8988T (cell line): Measurements from ENCODE around the gene SMCO4.
A peak's percentile ranks its signal among the peaks of the same experiment; 100 is the strongest.
"Not testable (repeated sequence)": the region's sequence is repeated elsewhere in the genome, so short reads cannot be mapped to it uniquely, and the experiment has no call there.

Source experiments
- DNase-seq: peaks from one replicate; pipeline ENCODE4 v3.0.0; 2011

Gene SMCO4

DNA sequence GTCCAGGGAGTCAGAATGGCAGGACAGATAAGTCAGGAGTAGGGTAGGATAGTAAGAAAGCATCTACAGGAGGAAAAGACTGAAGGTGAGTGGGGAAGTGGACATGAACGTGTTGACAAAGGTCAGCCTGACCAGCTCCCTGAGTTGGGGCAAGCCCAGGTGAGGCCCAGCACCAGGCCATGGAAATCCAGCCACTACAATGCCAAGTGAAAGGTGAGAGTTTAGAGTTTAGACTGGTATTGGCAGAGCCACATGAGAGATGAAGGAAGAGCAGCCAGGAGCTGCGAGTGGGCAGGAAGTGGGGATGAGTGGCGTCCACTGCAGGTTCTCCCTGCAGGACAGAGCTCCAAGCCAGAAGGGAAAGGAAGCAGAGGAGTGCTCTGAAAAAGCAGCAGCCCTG lies 16.5 kb upstream of the SMCO4 start:
- DNase-seq = no peak

GRCh38 chr11:93552874-93553273 lies 9.7 kb upstream of the SMCO4 start:
- no peak for DNase-seq

- no peak for DNase-seq
Observed at GRCh38 chr11:93549976-93550375, 6.8 kb upstream of the SMCO4 start.

DNA sequence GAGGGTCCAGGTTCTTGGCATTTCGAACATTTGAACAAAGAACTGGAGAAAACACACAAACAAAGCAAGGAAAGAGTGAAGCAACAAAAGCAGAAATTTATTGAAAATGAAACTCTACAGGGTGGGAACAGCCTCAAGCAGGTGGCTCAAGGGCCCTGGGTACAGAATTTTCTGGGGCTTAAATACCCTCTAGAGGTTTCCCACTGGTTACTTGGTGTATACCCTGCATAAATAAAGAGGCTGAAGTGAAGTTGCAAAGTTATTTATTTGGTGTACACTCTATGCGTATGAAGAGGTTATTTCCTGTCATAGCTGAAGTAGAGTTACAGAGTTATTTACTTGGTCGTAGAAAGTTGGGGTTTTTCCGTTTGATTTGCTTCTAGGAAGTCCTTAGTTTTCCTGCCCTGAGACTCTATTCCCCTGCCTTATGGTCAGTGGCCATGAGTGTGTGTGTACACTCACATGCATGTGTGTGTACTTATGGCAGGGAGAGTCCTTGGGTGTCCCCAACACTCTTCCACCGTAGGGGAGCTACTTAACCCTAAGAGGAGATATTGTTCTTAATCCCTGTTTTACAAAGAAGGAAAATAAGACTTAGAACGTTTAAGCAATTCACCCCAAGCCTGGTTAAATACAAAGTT lies 5.6 kb upstream of the SMCO4 start:
- DNase-seq = no peak

- no peak for DNase-seq
Observed at GRCh38 chr11:93547773-93548172, 4.6 kb upstream of the SMCO4 start.

DNA sequence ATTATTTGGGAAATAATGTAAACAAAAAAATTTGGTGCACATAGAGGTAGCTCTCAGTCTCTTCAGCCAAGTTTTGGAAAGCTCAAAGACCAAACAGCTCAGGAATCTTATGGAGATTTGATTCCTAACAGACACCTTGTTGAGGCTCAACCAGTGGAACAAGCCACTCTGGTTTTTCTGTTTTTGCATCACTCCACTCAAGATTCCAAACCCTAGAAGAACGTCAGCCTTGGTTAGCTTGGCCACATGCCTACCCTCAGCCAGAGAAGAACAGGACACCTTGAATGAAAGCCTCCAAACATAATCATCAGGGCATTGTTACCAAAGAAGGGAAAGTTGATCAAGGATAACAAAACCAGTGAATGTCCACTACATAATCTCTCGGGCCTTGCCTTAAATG lies 3.8 kb upstream of the SMCO4 start:
- no peak for DNase-seq

- no peak for DNase-seq
Observed at GRCh38 chr11:93545566-93545965, 2.4 kb upstream of the SMCO4 start.

- DNase-seq = peak; percentile 58
Observed at GRCh38 chr11:93542811-93543229, 371 bp downstream of the SMCO4 start.

- peak; percentile 78 for DNase-seq
Observed at GRCh38 chr11:93541884-93542810, 1.0 kb downstream of the SMCO4 start.

DNA sequence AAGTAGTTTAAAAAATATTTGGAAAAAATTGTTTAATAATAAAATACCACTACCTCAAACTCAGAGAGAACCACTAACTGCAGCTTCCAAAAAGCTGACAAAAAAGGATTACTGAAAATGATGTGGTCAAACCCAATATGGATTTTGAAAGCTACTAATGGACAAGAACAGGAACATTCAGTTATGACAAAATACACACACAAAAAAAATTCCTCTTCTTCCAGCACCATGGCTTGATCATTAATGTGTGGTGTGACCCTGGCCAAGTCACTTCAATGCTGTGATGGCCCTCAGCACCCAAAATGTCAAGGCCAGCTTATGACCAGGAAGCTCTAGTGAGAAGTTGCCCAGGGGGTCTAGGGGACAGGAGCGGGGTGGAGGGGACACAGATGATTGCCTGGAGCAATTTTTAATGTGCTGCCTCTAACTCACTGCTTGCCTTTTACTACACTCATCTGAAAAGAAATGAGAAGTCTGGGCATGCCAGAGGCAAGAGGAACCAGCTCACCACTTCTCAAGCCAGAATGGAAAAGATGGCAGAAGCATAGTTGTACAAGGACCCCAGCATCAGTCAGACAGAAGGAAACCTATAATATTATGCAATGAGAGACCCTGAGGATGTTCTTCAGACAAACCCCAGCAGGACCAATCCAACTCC lies 2.2 kb downstream of the SMCO4 start:
- DNase-seq = no peak

DNA sequence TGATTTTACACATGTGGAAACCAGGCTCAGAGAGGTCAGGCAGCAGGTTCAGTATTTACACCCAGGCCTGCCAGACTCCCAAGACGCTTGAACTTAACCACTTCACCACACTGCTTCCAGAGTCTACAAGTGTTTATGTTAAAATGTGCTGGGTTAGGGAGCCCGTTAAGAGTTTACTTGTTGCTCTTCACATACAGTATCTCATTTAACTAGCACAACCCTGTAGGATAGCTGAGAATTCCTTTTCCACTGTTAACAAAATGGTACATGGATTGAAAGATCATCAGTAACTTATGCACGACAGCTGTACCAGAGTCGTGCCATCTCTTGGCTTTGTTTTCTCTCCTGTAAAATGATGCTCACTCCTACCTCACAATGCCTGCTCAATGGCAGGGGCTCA lies 2.9 kb downstream of the SMCO4 start:
- DNase-seq = no peak

DNA sequence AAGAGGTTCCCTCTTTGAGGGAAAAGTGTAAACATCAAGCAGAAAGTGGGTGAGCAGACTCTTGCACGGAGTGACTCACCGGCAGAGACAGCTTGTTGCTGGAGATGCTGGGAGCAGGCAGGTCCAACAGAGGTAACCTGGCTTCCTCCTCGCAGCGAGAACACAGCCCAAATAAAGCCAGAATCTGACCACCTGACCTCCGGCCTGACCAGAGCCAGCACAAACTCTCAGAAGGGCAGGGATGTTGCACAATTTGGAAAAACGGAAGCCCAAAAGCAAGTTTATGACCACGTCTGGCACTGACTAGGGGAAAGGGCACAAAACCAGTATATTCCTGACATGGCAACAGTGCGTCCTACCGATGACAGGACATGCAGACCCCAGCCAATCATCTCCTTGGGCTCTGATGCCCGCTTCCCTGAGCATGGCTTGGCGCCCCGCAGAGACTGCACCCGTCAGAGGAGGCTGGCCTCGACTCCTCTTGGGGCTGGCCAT lies 5.4 kb downstream of the SMCO4 start:
- DNase-seq = no peak

DNA sequence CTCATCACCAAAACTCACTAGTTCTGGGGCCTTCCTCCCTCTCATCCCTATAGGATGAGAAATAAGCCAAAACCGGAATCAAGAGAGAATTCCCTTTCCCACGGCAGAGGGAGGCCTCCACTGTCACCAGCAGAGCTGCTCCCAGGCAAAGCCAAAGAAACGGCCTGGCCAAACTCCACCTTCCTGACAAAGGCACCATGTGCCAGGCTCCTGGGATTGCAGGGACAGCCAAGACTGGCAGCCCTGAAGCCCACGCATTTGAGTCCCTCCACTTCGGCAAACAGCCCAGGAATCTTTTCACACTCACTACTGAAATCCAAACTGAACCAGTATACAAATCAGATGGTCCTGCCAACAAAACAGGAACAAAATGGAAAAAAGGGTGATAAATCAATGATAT lies 6.1 kb downstream of the SMCO4 start:
- DNase-seq = no peak

DNA sequence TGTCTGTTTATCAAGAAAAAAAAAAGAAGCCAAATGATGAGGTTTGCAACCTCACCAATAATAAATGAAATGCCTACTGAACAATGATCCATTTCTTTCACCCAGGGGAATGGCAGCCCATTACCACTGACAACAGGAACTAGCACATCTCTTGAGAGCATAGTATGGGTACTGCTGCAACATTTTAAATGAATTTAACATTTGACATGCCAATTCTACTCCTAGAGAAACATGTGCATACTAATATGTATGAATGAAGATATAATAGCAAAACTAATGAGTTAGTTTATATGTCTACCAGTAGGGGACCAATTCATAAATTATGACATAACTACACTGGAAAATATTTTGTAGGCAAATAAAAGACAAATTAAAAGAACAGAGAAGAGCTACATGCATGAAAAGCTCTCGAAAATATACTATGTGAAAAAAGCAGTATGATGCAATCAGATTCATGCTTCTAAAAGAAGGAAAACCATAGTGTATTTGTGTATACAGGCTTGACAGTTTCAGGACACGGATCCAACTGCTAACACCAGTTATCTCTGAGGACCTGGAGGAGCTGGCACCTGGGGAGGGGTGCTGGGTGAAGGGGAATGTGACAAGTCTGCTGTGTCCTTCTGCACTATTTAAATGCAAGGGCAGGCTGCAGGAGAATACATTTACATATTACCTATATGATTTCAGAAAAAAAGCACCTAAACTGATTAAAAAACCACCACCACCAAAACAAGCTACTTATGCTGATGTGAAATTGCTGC lies 6.9 kb downstream of the SMCO4 start:
- no peak for DNase-seq

GRCh38 chr11:93535578-93535977 lies 7.6 kb downstream of the SMCO4 start:
- not testable (repeated sequence) for DNase-seq

GRCh38 chr11:93532806-93533205 lies 10.4 kb downstream of the SMCO4 start:
- no peak for DNase-seq

- DNase-seq = no peak
Observed at GRCh38 chr11:93532281-93532789, 10.9 kb downstream of the SMCO4 start.

GRCh38 chr11:93530468-93530826 lies 12.7 kb downstream of the SMCO4 start:
- DNase-seq = no peak

DNA sequence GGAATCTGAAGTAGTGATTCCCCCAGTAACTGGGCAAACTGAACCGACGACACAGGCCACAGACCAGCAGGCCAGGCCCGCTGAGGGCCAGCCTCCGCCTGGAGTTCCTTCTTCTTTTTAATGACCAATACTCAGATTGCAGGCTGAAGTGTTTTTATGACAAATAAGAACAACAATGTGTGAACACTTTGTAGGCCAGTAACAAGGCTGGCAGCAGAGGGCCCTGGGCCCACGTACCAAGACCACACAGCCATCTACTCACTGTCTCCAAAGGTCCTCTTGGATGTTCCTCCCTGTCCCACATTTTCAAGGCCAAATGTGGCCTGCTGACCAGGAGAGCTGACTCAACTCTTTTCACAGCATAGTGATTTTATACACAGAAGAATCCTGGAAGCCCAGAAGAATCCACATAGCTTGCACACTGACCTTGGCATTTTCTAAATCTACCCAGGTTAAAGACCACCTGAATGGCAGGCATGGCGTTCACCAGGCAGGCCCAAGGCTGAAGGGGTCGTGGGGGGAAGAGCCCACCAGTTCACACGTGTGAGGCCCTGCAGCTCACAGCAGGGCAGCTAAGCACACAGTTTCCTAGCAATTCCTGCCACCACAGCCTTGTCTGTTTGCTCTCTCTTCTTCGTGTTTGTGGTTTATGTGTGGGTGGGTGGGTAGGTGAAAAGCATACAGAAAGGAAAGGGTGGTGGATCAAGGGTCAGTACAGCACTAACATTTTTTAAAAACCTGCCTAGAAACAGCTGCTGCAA lies 13.3 kb downstream of the SMCO4 start:
- no peak for DNase-seq

DNA sequence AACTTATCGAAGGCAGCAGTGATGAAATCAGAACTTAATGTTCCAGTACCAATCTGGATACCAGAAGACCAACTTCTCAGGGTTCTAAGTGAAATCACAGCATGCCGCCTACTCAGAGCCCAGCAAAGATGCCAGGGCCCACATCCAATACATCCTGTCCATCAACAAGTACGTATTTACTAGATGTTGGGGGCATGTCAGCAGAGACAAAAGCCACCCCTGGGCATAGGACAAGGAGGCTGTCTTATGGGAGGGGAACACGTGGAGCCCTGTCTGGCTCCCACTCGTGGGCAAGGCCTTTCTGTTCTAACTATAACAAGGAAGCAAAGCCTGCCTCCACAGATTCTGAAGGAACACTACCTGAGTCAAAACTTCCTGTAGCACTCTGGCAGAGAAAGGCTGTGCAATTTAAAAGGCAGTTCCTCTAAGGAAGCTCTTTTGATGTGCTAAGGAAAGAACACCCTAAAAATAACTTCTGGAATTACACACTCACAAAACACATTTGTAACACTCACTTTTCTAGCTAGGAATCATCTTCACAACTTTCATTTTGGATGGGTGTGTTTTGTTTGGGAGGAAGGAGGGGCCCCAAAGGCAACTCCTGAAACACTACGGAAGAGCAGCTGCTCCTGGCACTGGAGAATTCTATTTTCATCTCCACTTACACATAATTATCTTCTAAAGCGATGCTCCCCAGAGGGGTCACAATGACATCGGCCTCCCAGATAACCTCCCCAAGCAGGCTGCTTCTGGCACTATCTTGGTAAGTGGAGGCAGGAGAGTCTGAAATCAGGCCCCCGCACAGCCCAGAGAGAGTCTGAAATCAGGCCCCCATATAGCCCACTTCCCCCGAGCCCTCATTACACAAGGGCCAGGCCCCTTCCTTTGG lies 14.2 kb downstream of the SMCO4 start:
- no peak for DNase-seq

DNA sequence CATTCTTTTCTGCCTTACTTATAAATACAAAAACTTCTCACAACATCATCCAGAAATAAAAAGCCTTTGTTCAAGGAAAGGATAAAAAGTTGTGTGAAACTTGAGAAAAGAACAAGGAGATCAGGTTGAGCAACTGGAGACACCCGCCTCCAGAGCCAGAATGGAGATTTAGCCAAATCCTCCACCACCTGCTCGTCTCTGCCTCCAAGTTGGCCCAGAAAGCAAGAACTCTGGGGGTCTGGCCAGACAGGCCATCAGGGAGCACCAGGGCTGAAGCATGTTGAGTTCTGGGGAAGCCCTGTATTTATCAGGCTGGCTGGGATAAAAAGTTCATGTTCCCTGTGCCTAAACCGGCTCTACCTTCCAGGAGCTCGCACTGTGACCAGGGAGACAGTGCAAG lies 14.9 kb downstream of the SMCO4 start:
- DNase-seq = no peak
